Thoracic aorta (tissue), 2 donors: ENCODE data around the gene MYL3. TPM values are rescaled to one million over a fixed set of nuclear protein-coding genes. Genes with fewer than 3 reads are reported as not detected.

Source experiments
- ATAC-seq: fragments of 150-250 bp; one replicate; pipeline ENCODE4 v1.8.0; 2017; ENCODE audit warnings: low read depth; ENCODE audit not compliant: insufficient number of reproducible peaks, low FRiP score
- DNase-seq: peaks from one replicate; pipeline ENCODE4 v3.0.0-alpha.2; 2020; ENCODE audit warnings: low spot score
- H3K27ac ChIP-seq, 2 donors: fragments of 200-600 bp; sonication (generic); 1 replicate in 1 of 2; 2 replicates in 1 of 2; pipeline ENCODE4 v1.5.1; 2016; ENCODE audit warnings: mild to moderate bottlenecking in 2 of 2, moderate library complexity in 2 of 2
- H3K27me3 ChIP-seq: fragments of 200-600 bp; sonication (generic); replicated peaks from 2 replicates; pipeline ENCODE4 v1.6.0; 2016; ENCODE audit warnings: mild to moderate bottlenecking; ENCODE audit not compliant: insufficient read depth
- H3K36me3 ChIP-seq: fragments of 200-600 bp; sonication (generic); one replicate; pipeline ENCODE4 v1.5.1; 2016
- H3K4me1 ChIP-seq, 2 donors: fragments of 200-600 bp; sonication (generic); 1 replicate in 1 of 2; 2 replicates in 1 of 2; pipeline versions ENCODE4 v1.5.1 to v1.6.0; 2016; ENCODE audit warnings: low read depth in 2 of 2, mild to moderate bottlenecking in 1 of 2; ENCODE audit not compliant: control insufficient read depth in 1 of 2
- H3K4me3 ChIP-seq: fragments of 200-600 bp; sonication (generic); 2 replicates; pipeline ENCODE4 v1.5.1; 2016; ENCODE audit warnings: mild to moderate bottlenecking
- H3K9me3 ChIP-seq: fragments of 200-600 bp; sonication (generic); 2 replicates; pipeline ENCODE4 v1.5.1; 2016
- total RNA-seq, 2 donors: library from RNA; depleted of rRNA; stranded (reverse); fragments of >200 nt; gene quantifications; one replicate each; pipeline versions ENCODE4 v1.1.0 to v1.2.3, GENCODE V29; 2016
- TF ChIP-seq, protein P1 (sequence below): fragments of 200-600 bp; sonication (generic); IDR thresholded peaks from one replicate; pipeline ENCODE4 v1.5.1; 2019; ENCODE audit warnings: antibody characterized with exemption

The MYL3 gene
- total RNA-seq, 2 donors from 2014 or later = 1.5 TPM; not detected in 1

DNA sequence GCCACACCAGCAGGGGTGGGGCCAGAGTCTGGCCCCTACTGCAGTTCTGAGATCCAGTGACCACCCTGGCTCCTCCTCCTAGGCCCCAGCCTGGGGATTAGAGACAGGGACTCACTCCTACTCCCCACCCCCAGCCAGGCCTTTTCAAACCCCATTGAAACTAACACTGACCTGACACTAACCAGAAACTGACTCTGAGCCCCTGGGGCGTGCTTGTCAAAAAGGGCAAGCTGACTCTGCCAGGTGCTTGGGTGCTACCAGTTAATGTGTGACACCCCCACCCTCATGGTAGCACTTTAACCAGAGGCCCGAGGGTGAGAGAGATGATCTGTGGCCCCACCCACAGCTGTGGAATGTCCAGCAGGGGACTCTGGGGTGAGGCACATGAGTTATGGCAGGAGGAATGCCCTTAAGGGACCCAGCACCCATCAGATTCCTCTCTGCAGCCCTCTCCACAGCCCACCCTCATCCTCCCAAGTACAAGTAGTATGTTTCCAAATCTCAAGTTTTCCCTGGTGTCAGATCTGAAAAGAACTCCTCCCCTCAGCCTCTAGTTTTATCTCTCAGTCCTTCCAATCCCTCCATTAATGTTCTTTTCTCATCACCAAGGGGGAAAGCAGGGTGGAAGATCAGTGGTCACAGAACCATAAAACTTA lies 15.7 kb upstream of the MYL3 start:
- DNase-seq = no peak
- TF ChIP-seq, protein P1, sequence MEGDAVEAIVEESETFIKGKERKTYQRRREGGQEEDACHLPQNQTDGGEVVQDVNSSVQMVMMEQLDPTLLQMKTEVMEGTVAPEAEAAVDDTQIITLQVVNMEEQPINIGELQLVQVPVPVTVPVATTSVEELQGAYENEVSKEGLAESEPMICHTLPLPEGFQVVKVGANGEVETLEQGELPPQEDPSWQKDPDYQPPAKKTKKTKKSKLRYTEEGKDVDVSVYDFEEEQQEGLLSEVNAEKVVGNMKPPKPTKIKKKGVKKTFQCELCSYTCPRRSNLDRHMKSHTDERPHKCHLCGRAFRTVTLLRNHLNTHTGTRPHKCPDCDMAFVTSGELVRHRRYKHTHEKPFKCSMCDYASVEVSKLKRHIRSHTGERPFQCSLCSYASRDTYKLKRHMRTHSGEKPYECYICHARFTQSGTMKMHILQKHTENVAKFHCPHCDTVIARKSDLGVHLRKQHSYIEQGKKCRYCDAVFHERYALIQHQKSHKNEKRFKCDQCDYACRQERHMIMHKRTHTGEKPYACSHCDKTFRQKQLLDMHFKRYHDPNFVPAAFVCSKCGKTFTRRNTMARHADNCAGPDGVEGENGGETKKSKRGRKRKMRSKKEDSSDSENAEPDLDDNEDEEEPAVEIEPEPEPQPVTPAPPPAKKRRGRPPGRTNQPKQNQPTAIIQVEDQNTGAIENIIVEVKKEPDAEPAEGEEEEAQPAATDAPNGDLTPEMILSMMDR = no peak
- Histone ChIP-seq H3K27ac (no peak overlapping the region), H3K9me3 (no peaks in the 10 kb centered on the region), H3K4me3 (no peak overlapping the region), H3K4me1 (peaks cover 14 to 37% of the 10 kb centered on the region in 2 donors), H3K27me3 (no peaks in the 10 kb centered on the region), H3K36me3 (no peaks in the 10 kb centered on the region)
- ATAC-seq = no peak

DNA sequence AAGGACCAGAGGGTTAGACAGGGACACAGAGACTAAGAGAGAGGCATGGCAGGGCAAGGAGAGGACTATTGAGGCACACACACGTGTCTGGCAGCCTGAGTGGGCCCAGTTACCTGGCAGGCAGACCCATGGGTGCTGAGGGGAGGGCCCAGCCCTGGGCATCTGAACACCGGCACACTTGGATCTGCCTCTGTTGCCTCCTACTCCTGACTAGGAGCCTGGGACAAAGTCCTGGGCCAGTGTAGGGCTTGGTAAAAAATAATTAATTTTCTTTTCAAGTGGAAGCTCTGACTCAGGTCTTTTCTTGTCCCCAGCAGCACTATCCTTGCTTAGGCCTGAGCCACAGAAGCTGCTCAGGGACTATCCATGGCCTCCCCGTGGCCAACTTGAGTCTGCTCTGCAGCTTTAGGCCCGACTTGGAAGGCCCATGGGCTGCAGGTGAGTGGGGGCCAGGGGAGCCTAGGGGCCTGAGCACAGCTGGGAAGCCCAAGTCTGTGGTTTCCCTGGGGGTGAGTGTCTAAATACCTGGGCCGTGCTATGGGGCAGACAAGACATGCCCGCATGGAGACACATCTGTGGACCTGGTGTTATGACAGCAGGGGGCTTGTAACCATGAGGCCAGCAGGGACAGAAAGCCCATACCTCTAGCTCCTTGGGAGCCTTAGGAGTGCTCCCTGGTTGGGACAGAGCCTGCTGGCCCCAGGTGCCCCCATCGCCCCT lies 14.3 kb upstream of the MYL3 start, which contains the start of gene PTH1R:
Gene PTH1R (plus strand): TSS at position 316 of the 720 bp plus-strand sequence. CDS start 5,839 bp downstream, outside the sequence.
- no peaks in the 10 kb centered on the region for H3K36me3 ChIP-seq
- TF ChIP-seq, protein P1 = no peak
- no peak for ATAC-seq
- no peaks in the 10 kb centered on the region for H3K27me3 ChIP-seq
- H3K9me3 ChIP-seq = no peaks in the 10 kb centered on the region
- no peak within 1 kb of the TSS for H3K27ac ChIP-seq
- peaks cover 23 to 45% of the 10 kb centered on the region in 2 donors for H3K4me1 ChIP-seq
- no peak within 1 kb of the TSS for H3K4me3 ChIP-seq
- no peak for DNase-seq

DNA sequence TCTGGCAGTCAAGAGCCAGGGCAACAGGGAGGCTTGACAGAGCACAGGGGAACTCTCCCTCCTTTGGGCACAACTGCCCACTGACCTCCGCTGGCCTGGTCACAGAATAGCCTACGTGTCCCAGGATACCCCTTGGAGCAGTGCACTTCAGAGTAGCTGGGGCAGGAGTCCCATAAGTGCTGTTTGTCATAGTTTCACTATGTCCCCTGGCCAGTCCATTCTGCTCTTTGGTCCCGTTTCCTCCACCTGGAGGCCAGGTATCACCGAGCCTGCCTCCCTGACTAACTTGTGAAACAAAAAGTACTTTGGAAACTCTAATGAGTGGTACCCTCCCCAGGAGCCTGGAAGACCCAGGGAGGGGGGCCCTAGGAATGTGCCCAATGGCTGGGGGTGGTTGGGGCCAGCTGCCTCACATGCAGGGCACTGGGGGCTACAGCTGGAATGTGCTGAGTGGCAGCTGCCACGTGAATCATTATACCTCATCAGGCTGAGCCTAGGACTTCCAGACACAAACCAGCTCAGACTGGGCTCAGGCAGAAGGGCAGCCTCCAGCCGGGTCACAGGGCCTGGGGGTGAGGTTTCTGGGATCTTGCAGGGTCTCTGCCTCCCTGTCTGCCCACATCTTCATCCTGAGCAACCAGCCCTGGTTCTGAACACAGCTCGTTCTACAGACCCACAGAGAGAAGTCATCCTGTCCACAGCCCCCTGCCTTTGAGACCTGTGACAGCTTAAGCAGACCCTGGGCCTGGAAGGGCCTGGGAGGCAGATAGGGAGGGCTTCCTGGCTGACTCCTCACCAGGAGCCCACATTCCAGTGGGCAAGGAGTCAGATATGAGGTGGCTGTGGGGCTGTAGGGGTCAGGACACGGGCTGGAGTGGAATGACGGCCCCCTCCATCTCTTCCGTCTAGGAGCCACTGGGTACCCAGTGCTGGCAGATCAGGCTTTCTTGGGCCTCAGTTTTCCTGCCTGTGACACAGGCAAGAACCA lies 13.4 kb upstream of the MYL3 start:
- Histone ChIP-seq H3K9me3 (no peaks in the 10 kb centered on the region), H3K27me3 (no peaks in the 10 kb centered on the region), H3K4me3 (no peak overlapping the region), H3K27ac (no peak overlapping the region), H3K36me3 (no peaks in the 10 kb centered on the region), H3K4me1 (peaks cover 22 to 53% of the 10 kb centered on the region in 2 donors)
- no peak for ATAC-seq
- TF ChIP-seq, protein P1 = no peak
- DNase-seq = no peak

DNA sequence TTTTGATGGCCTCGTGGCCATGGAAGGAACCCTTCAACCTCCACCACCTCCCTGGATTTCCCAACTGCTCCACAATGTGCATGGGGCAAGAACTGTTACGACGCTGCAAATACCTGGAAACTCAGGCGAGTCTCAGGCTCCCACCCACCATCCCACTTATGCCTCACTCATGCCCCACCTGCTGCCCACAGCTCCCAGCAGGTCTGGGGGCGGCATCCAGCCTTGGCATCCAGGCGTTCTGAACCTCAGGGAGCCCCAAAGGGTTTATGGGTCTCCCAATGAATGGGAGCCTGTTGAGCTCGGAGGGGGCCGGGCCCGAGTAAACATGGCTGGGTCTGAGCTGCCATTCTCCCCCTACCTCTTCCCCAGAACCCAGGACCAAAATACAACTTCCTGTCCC lies 12.3 kb upstream of the MYL3 start:
- TF ChIP-seq, protein P1 = no peak
- Histone ChIP-seq H3K36me3 (no peaks in the 10 kb centered on the region), H3K9me3 (no peaks in the 10 kb centered on the region), H3K4me3 (no peak overlapping the region), H3K27ac (no peak overlapping the region), H3K27me3 (no peaks in the 10 kb centered on the region), H3K4me1 (peaks cover 31 to 54% of the 10 kb centered on the region in 2 donors)
- ATAC-seq (no peak), DNase-seq (no peak)
